HG02763 (cell line): Measurements from ENCODE around the gene GDF11.
A peak's percentile ranks its signal among the peaks of the same experiment; 100 is the strongest.

Experiments used
- ATAC-seq: cut with Tn5 transposase; IDR thresholded peaks from one replicate; pipeline ENCODE4 v1.9.1; 2021; ENCODE audit warnings: mild to moderate bottlenecking, moderate library complexity; ENCODE audit not compliant: unreplicated experiment

The GDF11 gene

DNA sequence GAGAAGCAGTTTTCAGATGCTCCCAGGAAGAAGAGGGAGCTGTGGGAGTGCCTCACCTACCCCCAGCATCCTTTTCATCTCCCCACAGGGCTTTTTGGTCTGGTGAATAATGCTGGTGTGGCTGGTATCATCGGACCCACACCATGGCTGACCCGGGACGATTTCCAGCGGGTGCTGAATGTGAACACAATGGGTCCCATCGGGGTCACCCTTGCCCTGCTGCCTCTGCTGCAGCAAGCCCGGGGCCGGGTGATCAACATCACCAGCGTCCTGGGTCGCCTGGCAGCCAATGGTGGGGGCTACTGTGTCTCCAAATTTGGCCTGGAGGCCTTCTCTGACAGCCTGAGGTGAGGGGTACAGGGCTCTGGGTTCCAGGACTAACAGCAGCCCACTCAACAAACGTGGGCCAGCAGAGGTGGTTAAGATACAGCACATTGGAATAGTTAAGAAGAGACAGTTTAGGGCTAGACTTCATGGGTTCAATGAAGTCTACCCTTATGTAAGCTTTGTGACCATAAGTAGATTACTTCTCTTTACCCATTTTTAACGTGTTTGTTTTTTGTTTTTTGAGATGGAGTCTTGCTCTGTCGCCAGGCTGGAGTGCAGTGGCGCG lies 21.2 kb upstream of the GDF11 start:
- no peak for ATAC-seq

GRCh38 chr12:55722948-55723347 lies 20.0 kb upstream of the GDF11 start:
- no peak for ATAC-seq

DNA sequence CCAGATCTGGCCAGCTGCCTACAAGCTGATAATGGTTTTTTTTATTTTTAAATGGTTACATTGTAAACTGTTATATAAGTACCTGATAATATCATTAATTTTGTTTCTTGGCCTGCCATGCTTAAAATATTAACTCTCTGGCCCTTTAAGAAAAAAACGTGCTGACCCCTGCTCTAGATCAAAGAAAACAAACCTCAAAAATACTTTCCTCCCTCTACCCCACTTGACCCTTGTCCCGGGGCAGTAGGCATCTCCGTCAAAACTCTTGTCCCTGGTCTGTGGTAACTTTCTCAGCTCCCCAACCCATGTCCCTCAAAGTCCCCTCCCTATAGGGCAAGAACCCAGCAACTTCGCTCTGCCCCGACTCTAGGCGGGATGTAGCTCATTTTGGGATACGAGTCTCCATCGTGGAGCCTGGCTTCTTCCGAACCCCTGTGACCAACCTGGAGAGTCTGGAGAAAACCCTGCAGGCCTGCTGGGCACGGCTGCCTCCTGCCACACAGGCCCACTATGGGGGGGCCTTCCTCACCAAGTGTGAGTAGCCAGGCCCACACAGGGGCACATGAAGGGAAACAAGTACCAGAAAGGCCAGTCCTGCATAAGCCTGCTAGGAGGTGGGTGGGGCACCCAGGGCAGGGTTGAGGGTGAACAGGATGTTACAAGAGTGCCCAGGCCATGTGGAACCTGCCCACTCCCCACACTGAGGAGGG lies 19.3 kb upstream of the GDF11 start:
- no peak for ATAC-seq

- ATAC-seq, result no peak
Observed at GRCh38 chr12:55724226-55724939, 18.5 kb upstream of the GDF11 start.

DNA sequence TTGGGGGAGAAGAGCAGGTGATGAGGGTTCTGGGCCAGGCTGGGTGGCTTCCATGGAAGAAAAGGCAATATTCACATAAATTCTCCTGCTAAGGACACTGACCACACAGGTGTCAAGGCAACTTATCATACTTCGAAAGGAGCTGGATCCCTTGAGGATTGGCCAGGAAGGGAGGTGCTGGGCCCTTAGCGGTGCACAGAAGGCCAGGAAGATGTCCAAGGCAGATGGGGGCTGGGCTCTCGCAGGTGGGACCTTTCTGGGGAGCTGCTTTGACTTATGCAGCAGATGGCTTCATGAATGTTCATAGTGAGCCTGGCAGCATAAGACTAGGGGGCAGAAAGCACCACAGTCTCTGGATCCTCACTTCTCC lies 18.0 kb upstream of the GDF11 start:
- ATAC-seq, result no peak

DNA sequence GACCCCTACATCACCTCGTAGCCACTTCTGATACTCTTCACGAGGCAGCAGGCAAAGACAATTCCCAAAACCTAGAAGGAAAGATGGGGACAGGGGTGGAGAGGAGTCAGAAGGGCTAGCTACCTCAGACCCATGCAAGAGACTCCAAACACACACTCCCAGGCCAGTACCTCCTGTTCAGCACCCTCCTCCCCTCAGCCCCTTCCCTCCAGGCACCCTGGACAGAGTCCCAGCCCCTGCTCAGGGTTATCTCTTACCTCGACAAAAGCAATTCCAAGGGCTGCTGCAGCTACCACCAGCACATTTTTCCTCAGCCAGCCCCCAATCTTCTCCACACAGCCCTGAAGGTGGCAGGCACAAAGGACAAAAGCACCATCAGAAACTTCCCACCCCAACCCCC lies 17.4 kb upstream of the GDF11 start:
- no peak for ATAC-seq

DNA sequence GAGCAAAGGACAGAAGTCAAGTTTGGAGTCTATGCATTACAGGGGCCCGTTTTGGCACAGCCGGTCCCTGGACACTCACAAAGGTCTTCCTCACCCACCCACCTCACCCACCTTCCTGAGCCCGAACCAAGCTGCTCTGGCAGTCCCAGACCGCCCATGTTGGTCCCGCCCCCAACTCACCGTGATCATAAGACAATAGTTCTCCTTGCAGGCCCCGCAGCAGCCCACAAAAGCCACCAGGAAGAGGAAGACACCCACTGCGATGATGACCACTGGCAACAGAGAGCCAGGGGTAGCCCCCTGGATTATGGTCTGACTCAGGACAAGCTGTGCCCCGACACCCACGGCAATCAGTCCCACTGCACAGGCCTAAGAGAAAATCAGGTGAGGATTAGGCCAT lies 16.0 kb upstream of the GDF11 start:
- no peak for ATAC-seq

DNA sequence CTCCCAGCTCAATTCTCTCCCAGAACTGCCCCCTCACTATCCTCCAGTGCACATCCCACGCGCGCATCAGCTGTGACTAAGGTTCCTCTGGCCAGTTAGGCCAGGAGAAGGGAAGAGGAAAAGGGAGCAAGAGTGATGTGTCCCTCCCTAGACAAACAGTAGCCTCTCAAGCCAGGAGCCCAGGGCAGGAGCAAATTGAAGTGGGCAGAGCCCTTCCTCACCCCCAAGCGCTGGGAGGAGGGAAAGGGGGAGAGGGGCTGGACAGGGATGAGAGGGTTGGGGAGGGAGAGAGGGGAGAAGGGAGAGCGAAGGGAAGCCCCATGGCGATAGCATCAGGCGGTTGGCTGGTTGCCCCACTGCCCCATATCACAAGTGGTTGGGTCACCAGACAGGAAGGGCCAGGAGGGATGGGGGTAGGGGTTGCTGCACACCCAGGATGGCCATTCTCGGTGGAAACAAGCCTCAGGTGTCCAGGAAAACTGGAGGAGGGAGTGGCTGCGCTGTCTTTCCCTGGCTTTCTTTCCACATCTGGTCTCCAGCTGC lies 15.2 kb upstream of the GDF11 start:
- ATAC-seq, result no peak

GRCh38 chr12:55728186-55728938 lies 14.6 kb upstream of the GDF11 start:
- ATAC-seq, result no peak

GRCh38 chr12:55728939-55729818 lies 13.7 kb upstream of the GDF11 start, which contains the start of gene CD63:
TSS of gene CD63 (minus strand) at chr12:55729009. CDS start at chr12:55728341, 668 bp downstream.
- peak; percentile 71 for ATAC-seq

GRCh38 chr12:55729819-55730818 lies 12.8 kb upstream of the GDF11 start:
- ATAC-seq, result peak; percentile 38

- no peak for ATAC-seq
Observed at GRCh38 chr12:55732288-55732687, 10.6 kb upstream of the GDF11 start.

- no peak for ATAC-seq
Observed at GRCh38 chr12:55733021-55733555, 9.8 kb upstream of the GDF11 start.

DNA sequence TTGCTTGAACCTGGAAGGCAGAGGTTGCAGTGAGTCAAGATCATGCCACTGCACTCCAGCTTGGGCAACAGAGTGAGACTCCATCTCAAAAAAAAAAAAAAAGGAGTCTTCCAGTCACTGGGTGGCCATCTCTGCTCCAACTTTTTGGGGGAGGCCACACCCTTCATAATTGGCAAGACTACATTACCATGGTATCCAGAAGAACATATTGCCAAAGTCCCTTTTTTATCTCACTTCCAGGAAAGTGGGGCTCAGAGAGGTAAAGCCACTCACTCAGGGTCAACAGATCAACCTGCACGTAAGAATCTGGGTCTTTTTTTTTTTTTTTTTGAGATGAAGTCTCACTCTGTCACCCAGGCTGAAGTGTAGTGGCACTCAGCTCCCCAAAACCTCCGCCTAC lies 9.1 kb upstream of the GDF11 start:
- no peak for ATAC-seq

GRCh38 chr12:55734595-55734994 lies 8.3 kb upstream of the GDF11 start:
- ATAC-seq, result no peak

DNA sequence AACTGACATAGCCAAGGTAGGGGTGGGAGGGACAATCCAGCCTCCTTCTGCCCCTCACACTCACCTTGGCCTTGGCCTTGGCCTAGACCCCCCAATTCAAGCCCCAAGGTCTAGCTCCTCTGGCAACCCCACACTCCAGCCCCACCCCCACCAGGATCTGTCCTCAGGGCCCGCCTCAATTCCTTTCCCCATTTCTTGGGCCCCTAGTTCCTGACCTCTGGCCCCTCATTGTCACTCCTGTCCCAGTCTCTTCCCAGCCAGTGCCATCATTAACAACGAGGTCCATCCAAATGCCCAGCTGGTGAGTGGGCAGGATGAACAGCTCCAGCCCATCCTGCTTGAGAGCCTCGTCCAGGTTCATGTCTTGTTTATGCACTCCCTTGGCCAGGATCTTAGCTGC lies 6.8 kb upstream of the GDF11 start:
- no peak for ATAC-seq

GRCh38 chr12:55736780-55737580 lies 5.9 kb upstream of the GDF11 start:
- ATAC-seq, result no peak

- ATAC-seq, result no peak
Observed at GRCh38 chr12:55737581-55738122, 5.3 kb upstream of the GDF11 start.
